HG02642 (cell line): ENCODE data around the gene NOL4L.
"Not testable (repeated sequence)": the region's sequence is repeated elsewhere in the genome, so short reads cannot be mapped to it uniquely, and the experiment has no call there.

Experiments used
- ATAC-seq: cut with Tn5 transposase; IDR thresholded peaks from one replicate; pipeline ENCODE4 v1.9.1; 2021; ENCODE audit warnings: mild to moderate bottlenecking; ENCODE audit not compliant: unreplicated experiment, poor library complexity

The NOL4L gene

GRCh38 chr20:32474967-32475811 is 109.9 kb downstream of the NOL4L start:
- ATAC-seq: no peak

- ATAC-seq: no peak
Observed at GRCh38 chr20:32474717-32474966, 110.5 kb downstream of the NOL4L start.

GRCh38 chr20:32474009-32474716 is 111.0 kb downstream of the NOL4L start:
- ATAC-seq: no peak

GRCh38 chr20:32473231-32474008 is 111.7 kb downstream of the NOL4L start:
- ATAC-seq: no peak

GRCh38 chr20:32472581-32473207 is 112.4 kb downstream of the NOL4L start:
- ATAC-seq: no peak

- no peak for ATAC-seq
Observed at GRCh38 chr20:32470940-32471339, 114.2 kb downstream of the NOL4L start.

- no peak for ATAC-seq
Observed at GRCh38 chr20:32470025-32470861, 114.9 kb downstream of the NOL4L start.

GRCh38 chr20:32468860-32469259 is 116.3 kb downstream of the NOL4L start:
- ATAC-seq: no peak

- ATAC-seq: no peak
Observed at GRCh38 chr20:32468313-32468640, 116.9 kb downstream of the NOL4L start.

GRCh38 chr20:32467506-32468312 is 117.4 kb downstream of the NOL4L start:
- ATAC-seq: no peak

GRCh38 chr20:32466739-32467505 is 118.2 kb downstream of the NOL4L start:
- no peak for ATAC-seq

GRCh38 chr20:32465901-32466675 is 119.0 kb downstream of the NOL4L start:
- not testable (repeated sequence) for ATAC-seq

GRCh38 chr20:32465092-32465900 is 119.8 kb downstream of the NOL4L start:
- ATAC-seq: no peak

- no peak for ATAC-seq
Observed at GRCh38 chr20:32464401-32465091, 120.6 kb downstream of the NOL4L start.

GRCh38 chr20:32463642-32464400 is 121.3 kb downstream of the NOL4L start:
- no peak for ATAC-seq
